GM12873 (cell line): Measurements from ENCODE around the gene H2AZ1.

Experiments used
- TF ChIP-seq, protein P1 (sequence below): IDR thresholded peaks from 2 replicates; pipeline ENCODE4 v1.5.1; 2012; ENCODE audit warnings: low read depth, mild to moderate bottlenecking, moderate library complexity, low read length, control low read depth; ENCODE audit not compliant: insufficient read depth; ENCODE audit errors: missing control alignments

The H2AZ1 gene

DNA sequence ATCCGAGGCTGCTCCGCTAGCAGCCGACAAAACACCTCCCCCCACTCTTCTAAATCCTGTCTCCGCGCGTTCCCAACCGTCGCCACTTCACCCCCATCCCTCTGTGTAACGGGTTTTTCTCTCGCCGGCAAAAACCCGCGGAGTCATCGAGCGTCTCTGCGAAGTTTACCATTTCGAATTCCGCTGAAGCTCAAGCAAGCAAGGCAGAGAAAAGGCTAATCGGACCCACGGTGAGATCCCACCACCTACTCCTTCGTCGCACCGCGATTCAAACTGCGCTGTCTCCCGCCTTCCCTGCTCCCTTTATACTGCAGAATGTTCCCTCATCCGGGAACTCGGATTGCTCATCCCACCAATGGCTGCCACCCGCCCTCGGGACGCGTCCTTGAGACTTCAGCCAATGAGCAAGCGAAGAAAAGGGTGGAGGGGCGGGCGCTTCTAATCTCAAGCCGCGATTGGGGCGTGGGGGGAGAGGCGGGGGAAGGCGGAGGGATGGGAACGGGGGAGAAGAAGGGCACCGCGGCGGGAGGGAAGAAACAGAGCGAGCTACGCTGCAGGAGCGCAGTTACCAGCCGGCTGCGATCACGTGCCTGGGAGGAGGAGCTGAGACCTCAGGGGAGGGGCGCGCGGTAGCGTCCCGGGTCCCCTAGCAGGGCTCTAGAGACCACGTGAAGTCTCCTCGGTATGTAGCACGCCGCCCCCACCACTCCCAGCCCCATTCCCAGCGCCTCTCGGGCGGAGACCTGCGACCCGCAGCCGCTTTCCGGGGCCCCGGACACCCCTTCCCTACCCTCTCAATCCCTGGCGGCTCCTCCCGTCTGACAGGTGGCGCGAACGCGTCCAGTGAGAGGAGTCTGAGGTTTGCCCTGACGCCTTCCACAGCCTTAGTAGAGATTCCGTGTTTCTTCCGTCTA, at the start of gene H2AZ1:
H2AZ1 (minus strand) TSS at position 277 of the 914 bp plus-strand sequence; CDS start at position 172, 105 bp downstream.
- TF ChIP-seq, protein P1, sequence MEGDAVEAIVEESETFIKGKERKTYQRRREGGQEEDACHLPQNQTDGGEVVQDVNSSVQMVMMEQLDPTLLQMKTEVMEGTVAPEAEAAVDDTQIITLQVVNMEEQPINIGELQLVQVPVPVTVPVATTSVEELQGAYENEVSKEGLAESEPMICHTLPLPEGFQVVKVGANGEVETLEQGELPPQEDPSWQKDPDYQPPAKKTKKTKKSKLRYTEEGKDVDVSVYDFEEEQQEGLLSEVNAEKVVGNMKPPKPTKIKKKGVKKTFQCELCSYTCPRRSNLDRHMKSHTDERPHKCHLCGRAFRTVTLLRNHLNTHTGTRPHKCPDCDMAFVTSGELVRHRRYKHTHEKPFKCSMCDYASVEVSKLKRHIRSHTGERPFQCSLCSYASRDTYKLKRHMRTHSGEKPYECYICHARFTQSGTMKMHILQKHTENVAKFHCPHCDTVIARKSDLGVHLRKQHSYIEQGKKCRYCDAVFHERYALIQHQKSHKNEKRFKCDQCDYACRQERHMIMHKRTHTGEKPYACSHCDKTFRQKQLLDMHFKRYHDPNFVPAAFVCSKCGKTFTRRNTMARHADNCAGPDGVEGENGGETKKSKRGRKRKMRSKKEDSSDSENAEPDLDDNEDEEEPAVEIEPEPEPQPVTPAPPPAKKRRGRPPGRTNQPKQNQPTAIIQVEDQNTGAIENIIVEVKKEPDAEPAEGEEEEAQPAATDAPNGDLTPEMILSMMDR = no peak

DNA sequence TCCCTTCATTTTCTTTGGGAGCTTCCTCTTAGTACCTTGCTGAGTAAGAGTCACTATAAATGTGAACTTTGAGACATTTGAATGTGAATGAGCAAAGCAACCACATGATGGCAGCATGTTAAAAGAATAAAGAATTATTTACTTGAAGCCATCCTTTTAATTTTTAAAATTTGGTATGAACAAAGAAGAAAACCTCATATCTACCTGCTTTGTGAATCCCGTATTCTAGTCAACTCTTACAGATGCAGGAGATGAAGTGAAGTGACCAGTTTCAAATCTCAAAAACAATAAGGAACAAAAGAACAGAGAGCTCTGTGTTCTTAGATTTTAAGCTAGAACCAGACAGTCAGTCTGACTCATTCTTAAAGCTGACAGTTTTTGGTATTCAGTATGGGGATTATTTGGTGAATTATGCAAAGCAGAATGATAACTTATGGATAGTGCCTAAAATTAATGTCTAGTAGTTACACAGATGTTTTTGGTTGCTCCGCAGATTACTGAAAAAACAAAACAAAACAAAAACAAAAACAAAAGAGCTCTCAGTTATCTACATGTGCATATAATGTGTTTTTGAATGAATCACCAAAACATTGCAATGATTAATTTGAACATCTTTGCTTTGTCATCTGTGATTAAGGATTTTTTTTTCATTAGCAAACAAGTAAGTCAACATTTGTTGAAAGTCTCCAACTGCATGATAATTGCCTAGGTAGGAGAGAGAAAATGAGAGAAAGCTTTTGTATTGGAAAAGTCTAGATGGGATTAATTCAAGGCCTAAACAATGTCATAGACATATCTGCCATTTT, 48.2 kb upstream of the H2AZ1 start:
- TF ChIP-seq, protein P1 = peak; percentile 25

DNA sequence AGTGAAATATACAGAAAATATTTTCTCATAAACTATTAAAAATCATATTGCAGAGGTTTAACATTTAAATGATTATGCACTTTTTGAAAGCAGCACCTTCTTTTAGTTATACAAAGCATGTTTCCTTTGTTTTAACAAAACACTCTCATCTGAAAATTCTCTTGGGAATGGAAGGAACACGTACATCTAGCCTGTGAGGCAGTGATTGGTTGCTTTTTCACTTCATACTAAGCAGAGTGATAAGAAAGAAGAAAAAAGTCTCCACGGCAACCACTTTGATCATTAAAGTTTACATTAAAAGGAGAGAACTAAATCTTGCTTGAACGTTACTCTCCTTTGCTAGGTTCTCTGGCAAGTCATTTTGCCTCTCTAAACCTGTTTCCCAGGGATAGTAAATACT, 41.7 kb upstream of the H2AZ1 start:
- TF ChIP-seq, protein P1 = no peak

DNA sequence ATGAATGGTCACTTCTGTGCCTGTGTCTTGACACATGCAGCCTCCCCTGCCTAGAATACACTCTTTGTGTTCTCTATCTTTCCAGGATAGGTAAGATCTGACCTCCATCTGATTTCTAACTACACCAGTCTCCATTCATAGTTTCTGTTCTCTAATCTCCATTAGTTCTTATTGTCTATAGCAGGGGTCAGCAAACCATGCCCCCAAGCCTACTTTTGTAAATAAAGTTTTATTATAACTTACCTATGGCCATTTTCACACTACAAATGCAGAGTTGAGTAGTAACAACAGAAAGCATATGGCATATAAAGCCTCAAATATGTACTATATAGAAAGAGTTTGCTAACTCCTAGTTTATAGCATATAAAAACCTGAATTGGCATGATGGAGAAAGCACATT, 37.6 kb upstream of the H2AZ1 start:
- TF ChIP-seq, protein P1 = no peak

DNA sequence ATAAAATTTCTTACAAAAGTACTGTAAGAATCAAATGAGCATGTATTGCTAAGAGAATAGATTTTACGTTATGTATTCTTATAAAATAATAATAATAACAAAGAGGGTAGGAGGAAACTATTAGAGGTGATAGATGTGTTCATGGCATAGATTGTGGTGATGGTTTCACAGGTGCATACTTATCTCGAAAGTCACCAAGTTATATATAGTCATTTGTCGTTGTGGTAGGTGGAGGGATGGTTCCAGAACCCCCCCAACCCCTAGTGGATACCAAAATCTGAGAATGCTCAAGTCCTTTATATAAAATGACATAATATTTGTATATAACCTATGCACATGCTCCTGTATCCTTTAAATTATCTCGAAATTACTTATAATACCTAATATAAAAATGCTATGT, 36.7 kb upstream of the H2AZ1 start:
- TF ChIP-seq, protein P1 = no peak

DNA sequence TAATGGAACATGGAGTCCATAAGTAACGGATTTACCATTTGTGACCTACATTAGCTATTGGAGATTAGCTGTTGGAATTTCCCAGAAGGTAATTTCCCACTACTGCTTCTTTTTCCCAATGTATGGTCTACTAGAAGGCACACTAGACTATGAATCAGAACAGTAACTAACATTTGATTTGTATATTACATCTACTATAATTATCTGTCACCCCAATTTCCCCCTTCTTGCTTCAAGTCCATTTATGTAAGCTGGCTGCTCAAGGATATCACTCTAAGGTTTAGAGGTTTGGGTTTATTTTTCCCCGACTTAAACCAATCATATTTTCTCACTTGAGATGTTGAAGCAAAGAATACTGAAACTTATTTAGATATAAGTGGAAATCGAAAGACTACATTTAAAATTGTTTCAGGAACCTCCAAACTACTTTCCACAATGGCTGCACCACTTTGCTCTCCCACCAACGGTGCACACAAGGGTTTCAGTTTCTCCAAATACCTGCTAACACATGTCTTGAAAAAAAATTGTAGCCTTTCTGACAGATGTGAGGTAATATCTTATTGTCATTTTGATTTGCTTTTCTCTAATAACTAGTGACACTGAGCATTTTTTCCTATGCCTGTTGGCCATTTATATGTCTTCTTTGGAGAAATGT, 33.3 kb upstream of the H2AZ1 start:
- TF ChIP-seq, protein P1 = no peak

DNA sequence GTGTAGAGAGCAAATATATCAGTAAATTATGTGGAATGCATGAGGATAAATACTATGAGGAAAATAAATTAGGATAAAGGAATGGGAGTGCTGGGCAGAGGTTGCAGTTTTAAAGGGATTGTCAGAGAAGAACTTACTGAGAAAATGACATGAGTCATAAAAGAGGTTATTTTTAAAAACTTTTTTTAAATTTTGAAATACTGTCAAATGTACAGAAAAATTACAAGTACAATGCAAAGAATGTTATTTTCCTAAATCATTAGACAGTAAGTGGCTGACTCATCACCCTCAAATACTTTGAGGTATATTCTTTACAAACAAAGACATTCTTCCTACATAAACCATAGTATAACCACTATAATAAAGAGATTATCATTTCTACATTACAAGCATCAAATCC, 29.8 kb upstream of the H2AZ1 start:
- TF ChIP-seq, protein P1 = no peak
